HG03521 (cell line): Measurements from ENCODE around the gene UBXN11.
"Not testable (repeated sequence)": the region's sequence is repeated elsewhere in the genome, so short reads cannot be mapped to it uniquely, and the experiment has no call there.

Source experiments
- ATAC-seq: cut with Tn5 transposase; IDR thresholded peaks from one replicate; pipeline ENCODE4 v1.9.1; 2021; ENCODE audit warnings: mild to moderate bottlenecking, moderate library complexity; ENCODE audit not compliant: unreplicated experiment

Gene UBXN11

DNA sequence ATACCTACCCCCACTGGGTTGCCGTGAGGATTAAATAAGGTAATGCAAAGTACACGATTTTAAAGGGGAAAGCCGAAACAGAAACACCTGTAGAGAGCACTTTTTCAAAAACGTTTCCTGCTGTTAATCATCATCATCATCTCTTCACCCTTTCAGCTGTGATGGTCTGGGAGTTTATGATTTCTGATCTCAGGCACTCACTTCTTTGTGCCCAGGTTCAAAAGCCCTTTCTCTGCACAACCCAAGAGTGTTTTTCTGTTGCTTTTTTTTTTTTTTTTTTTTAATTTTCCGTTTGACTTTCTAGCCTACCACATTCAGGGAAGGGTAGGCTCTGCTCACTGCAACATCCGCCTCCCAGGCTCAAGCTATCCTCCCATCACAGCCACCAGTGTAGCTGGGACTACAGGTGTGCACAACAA is 936 bp upstream of the UBXN11 start:
- ATAC-seq: no peak

DNA sequence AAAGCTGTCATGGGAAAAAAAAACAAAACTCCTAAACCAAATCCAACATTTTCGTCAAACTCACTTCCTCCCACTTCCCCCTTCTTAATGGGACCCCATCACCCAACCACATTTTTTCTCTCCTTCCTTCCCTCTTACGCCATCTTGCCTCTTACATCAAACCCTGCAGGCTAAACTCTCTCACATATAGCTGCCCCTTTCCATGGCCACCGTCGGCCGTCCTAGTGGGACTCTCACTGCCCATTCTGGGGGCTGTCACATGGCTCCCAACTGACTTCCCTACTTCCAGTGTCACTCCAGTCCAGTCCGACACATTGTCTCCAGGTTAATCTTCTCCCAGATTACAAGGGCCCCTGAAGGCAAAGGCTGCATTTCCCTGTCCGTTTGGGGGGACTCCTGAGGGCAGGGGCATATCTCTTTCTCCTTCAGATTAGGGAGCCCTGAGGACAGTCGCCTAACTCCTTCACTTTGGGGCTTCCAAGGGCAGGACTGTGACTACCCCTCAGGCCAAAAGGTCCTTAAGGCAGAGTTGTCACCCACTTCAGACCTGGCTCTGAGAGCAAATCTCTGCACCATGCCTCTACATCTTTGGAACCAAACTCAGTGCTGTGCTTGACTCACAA is 658 bp downstream of the UBXN11 start:
- ATAC-seq: peak; percentile 12

DNA sequence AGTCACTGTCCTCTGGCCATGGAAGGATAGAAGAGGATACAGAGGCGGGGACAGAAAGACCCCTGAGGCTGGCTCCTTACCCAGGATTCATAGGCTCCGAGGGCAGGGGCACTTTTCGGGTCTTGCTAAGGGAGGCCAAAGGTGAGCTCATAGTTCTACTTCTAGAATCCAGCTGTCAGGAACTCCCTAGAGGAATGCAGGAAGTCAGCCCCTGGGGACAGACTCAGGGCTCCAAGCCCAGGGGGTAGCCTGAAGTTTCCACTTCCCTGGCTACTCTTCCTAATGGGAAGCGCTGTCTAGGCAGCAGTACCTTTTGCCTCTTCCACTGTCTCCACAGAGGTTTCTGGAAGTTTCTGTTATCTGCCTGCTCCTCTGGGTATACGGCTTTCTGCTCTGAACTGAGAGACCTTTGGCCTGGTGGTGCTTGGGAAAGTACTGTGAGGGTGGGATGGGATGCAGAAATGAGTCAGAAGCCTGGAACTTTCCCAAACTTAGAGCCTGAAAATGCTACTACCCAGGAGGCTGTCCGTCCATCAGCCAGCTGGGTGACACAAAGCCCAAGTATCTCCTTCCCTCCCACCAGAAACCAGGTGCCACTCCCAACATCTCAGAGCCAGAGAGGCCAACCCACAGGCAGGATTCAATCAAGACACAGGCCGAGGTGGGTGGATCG is 3.6 kb downstream of the UBXN11 start:
- no peak for ATAC-seq

DNA sequence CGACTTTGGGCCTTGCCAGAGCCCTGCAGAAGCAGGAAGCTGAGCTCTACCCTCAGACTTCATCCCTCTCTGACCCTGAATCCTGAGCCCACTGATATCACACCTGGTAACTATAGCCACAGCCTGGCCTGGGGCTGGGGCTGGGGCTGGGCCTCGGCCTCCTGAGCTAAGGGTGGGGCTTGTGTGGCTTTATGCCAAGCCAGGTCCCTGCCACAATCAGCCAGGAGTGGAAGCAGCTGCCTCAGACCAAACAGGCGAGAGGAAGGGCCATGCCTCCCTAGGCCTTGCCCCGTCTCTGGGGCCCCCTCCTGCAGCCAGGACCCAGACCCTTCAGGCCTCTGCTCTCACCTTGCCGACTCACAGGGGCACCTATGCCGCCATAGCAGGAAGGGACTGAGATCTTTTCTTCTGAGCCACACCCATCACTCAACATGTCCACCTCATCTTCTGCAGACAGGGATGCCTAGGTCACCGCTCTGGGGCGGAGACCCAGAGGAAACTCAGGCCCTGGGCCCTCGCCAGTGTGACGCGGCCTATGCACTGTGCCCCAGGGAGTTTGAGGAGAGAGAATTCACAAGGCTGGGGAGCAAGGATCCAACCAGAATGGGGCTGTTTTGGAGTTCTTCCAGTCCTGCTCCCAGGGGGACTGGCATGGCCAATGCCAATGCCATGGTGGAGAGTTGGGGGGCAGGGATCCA is 5.7 kb downstream of the UBXN11 start:
- no peak for ATAC-seq

DNA sequence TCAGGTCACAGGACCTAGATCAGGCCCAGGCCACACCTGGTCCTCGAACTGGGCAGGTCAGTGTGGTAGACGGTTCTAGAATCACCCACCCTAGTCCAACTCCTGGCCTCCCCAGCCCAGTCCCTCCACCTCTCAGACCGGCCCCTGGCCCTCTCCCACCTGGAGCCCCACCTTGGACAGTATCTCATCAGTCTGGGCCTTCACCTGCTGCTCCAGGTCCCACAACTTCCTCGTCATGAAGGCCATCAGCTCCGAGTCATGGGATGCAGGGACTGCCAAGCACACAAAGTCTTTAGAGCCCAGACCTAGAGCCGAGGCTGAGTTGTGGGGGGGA is 8.7 kb downstream of the UBXN11 start:
- no peak for ATAC-seq

DNA sequence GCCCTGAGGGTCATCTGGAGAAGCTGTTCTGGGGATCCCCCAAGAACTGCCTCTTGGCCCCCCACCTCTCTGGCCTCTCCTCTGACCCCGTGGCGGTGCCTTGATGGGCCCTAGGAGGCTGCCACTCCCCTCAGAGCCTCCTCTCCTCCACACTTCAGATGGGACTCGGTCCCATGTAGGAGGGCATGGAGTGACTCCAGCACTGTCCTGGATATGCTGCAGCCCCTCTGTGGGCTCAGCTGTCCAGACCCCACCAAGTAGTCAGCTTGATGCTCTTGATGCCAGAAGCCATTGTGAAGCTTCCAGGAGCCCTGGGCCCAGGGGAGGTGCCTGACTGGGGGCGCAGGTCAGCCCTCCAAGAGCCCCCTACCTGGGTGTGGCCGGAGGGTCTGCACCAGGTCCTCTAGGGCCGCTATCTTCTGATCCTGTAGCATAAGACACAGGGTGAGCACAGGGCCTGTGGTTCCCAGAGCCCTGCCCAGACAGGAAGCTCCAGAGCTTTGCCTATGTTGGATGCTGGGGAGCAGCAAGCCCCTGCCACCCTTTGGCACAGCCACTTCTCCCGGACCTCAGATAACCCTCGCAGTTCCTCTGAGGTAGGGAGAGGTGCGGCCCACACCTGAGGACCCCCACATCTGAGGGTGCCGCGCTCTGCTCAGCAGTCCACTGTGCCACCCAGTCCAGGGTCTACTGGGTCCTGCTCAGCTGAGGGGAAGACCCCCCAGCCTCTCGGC is 9.2 kb downstream of the UBXN11 start:
- no peak for ATAC-seq

DNA sequence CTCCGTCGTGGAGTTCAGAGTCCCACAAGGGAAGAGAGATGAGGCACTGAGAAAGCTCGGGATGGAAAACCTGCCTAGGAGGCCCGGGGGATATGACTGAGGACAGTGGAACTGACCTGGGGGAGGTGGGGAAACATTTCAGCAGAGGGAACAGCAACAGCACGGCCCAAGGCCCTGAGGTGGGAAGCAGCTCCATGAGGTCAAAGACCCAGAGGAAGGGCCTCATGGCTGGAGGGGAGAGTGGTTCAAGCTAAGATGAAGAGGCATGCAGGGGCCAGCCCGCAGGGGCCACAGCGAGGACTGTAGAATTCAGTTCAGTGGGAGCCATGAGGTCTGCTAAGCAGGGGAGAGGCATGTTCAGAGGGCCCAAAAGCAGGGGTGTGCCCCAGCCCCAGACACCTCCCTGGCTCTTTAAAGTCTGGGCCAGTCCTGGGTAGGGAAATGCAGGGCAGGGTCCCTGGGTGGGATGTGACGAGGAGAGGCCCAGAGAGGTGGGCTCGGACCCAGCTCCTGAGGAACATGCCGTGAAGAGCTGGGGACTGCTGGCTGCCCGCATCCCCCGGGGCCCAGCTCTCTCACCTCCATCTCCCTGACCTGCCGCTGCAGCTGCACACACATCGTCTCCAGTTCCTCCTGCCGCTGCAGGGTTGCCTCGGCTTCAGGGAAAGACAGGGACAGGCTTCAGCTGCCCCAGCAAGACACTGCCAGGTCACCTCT is 9.9 kb downstream of the UBXN11 start:
- no peak for ATAC-seq

DNA sequence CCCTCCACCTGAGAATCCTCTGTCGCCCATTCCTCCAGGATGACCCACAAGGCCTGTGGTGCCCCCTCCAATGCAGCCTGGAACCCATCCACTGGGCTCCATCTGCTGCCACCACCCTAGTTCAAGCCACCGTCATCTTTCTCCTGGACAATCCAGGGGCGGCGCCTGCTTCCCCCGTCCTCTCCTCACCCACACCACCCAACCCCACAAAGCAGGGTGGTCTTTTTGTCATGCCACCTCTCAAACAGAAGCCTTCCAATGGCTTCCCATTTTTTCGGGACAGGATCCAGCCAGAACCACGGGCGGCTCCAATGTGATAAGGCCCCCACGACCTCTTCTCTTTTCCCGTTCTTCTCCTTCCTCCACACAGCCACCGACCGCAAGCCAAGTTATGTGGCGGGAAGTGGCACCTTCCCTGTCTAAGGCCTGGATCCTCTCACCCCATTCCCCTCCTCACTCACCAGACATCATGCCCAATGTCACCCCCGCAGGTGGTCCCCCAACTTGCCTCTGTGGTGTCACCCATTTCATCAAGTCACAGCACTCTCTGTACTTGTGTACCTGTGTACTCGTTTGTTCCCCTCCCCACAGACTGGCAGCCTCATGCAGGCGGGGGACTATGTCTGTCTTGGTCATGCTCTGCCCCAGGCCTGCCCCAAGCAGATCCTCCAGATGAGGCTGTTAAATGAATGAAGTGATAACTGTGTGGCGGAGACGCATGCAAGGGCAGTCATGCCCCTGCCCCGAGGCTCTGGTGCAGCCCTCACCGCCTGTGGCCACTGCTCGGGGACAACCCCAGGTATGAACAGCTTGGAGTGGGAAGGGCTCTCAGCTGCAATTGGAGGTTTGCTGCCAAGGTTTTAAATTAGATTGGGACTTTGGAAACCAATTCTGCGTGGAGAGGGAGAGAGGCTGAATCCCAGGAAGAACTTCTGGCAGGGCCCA is 11.0 kb downstream of the UBXN11 start:
- ATAC-seq: no peak

DNA sequence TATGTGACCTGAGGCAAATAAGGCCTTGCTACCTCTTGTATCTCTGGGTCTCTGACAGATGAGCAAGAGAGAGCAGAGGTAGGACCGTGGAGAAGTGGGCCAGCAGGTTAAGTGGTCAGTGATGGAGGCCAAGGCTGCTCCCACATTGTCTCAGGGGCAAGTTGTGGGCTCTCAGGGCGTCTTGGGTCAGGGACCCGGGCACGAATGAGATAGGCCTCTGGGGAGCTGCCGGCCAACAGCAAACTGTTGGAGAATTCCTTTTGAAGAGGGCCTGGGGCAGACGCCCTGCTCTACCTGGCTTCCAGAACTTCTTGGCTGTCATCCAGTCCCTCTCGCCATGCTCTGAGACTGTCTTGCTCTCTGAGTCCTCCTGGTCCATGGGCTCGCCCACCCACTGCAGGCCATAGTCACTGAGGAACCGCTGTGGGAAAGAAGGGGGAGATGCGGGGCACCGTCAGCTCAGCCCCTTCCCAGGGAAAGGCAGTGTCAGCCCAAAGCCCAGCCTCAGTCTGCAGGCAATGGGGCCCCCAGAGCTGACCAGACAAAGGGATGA is 12.4 kb downstream of the UBXN11 start:
- ATAC-seq: no peak

DNA sequence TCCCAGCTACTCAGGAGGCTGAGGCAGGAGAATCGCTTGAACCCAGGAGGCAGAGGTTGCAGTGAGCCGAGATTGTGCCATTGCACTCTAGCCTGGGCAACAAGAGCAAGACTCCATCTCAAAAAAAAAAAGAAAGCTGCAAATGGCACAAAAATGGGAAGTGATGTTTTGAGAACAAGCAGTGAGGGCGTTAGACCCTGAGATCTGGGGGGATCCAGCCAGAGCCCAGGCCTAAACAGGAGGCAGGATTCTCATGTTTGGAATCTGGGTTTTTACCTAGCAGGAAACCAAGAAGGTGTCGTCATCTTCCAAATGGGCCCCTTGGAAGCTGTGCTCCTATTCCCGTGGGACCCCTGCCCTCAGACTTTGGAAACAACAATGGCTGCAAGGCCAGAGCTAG is 13.7 kb downstream of the UBXN11 start:
- not testable (repeated sequence) for ATAC-seq

DNA sequence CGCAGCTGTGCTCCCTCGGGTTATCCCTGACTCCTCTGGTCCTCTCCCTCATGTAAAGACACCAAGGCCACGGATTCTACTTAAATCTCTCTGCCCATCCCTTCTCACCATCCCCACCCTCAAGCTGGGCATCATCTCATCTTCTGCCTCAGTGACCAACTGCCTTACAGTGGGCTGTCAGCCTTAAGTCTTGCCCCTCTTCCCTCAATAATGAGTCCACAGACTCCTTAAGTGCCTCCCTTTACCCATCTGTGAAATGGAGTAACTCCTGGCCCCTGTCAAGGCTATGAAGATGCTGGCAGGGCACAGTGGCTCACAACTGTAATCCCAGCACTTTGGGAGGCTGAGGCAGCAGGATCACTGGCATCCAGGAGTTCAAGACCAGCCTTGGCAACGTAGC is 14.5 kb downstream of the UBXN11 start:
- no peak for ATAC-seq

DNA sequence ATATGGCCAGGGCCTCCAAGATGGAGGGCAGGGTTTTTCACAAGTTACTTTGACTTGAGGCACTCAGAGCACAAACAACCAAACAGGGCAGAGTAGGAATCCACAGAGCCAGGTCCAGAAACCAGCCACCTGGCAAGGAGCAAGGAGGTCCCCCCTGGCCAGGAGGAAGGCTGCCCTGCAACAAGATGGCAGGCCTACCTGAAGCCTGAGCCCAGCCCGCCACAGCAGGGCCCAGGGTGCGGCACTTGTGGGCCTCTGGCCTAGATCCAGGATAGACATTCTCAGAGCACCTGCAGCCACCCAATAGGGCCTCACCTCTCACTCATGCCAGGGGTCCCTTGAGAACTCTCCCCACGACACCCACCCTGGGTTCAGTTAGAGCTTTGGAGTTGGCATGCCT is 15.0 kb downstream of the UBXN11 start:
- no peak for ATAC-seq

DNA sequence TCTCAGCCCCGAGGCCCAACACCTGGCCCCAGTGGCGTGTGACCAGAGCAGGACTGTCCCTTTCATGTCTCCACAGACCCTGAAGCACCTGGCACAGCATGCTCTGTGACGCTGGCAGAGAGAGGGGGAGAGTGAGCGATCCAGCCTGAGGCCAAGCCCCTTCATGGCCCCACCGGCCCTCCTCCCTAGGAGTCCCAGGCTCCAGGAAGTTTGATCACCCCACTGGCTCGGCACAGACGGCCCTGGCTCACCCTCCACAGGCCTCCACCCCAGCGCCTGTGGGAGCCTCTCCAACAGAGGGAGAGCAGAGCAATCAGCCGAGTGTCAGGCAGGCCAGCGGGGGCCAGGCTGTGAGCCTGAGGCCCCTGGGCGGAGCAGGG is 15.6 kb downstream of the UBXN11 start:
- no peak for ATAC-seq

DNA sequence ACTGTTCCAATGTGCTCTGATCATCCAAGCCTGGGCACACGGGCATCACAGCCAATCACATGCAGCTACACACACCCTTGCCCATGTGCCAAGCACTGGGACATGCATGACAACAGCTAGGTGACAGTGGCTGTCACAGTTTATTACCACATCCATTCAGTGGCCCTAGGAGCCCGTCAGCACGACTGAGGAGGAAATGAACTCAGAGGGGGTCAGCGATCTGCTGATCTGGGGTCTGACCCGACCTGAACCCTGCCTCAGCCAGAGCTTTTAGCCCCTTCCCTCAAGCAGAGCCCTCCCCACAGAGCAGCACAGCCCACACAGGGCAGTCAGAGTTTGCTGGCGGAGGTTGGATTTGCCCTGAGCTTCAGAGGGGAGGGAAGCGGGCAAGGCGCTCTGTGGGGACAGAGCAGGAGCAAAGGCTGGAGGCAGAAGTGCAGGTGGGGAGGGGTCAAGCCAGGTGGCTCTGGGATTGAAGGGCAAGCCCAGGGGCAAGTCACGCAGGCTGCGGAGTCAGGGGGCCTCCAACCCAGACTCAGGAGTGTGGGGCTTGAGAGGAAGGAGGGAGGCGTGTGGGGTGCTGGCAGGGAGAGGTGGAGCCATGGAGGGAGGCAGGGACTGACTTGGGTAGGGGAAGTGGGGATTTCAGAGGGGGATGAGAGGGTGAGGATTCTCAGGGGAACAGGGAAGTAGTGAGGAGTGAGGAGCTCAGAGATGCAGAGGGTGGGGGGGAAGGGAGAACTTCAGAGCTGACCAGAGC is 16.1 kb downstream of the UBXN11 start:
- ATAC-seq: no peak

DNA sequence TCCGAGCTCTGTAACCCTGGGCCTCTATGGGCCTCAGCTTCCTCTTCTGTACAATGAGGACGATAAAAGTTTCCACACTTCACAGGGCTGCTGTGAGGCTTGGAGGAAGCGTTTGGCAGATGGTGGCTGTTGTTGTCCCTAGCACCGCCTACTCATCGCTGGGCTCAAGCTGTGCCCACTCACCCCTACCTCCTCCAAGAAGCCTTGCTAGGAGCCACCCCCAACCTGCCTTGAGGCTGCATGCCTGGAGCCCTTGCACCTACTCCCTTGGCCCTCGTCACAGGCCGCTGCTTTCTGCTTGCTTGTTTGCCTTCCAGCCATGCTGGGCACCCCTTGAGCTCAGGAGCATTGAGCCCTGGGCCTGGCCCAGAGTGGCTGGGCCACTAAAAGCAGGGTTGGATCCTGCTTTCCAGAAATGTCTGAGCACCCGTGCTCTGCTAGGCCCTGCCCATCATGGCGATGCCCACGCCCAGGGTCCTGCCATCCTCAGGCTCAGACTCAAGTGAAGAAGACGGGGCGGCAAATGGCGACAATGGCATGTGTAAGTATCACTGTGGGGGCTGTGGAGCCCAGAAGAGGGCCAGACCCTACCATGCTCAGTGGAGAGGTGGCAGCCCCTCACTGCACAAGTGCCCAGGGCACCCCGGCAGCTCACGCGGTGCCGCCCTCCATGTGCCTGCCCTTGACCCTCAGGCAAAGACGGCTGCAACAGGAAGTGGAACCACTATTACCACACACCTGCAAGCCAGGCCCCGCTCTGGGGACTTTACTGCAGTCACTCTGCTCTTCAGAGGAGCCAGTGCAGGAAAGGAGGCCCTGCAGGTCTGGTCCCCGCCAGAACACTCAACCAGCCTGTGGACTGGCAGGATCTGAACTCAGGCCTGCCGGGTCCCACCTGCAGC is 17.0 kb downstream of the UBXN11 start:
- no peak for ATAC-seq

DNA sequence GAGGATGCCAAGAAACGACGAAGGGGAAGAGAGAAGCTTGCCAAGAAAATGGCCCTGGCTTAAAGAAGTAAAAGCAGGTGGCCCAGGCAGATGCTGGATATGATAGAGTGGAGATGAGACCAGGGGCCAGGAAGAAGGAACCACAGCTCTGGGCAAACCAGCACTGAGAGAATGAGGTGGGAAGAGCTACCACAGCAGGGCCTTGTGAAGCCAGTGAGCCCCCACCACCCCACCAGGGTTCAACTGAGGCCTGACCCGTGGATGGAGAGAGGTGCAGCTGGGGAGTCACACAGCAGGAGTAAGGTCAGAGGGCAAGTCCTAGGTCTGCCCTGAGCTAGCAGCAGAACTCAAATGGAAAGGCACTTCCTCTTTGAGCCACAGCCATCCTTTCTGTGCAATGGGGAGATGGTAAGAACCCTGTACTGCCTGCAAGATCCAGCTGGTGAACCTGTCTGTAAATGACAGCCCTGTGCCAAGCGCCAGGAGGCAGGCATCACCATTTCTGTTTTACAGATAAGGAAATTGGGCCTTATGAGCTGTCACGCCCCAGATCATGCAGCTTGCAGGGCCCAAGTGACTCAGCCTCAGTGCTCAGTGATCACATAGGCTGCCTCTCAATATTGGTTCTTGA is 18.0 kb downstream of the UBXN11 start:
- no peak for ATAC-seq

DNA sequence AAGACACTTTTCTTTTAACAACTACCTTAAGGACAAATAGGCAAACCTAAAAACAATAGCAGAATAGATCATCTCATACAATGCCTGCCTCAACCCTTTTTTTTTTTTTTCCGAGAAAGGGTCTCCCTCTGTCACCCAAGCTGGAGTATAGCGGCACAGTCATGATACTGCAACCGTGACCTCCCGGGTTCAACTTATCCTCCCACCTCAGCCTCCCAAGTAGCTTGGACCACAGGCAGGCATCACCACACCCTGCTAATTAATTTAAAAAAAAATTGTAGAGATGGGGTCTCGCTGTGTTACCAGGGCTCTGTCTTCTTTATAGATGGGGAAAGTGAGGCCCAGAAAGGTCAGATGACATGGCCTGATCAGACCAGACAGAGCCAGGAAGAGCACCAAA is 18.6 kb downstream of the UBXN11 start:
- no peak for ATAC-seq
